Endothelial cell of umbilical vein (primary cell): ENCODE results near the gene LIMA1. TPM values are rescaled to one million over a fixed set of nuclear protein-coding genes. Genes with fewer than 3 reads are reported as not detected.

Source experiments
- BruUV-seq: library from RNA; stranded (reverse); fragments of 400-500 nt; replicated peaks from 2 replicates; lab custom pipeline; 2021; lab: Mats Ljungman, UMichigan
- CTCF ChIA-PET: fragments of 300-600, 350-600 bp; sonication (Branson Sonifier 250); formaldehyde crosslinking; loops from one replicate; lab custom pipeline; 2021; ENCODE audit warnings: antibody characterized with exemption, inconsistent platforms; lab: Charles Lee
- POLR2A ChIA-PET: fragments of 300-600, 350-600 bp; sonication (Branson Sonifier 250); formaldehyde crosslinking; loops from one replicate; lab custom pipeline; 2021; ENCODE audit warnings: antibody characterized with exemption, inconsistent platforms; lab: Charles Lee
- DNase-seq: peaks from one replicate; pipeline ENCODE4 v3.0.0-alpha.2; 2011; ENCODE audit warnings: low read depth, low spot score
- FAIRE-seq: peaks from 2 replicates; lab custom pipeline; 2011; peaks lifted over from hg19 to GRCh38; lab: Jason Lieb, UNC
- H2AFZ ChIP-seq: 2 replicates; pipeline ENCODE4 v1.6.0; 2012; ENCODE audit warnings: low read depth, low read length, control low read depth, inconsistent platforms
- H3K27ac ChIP-seq: 2 replicates; pipeline ENCODE4 v1.5.1; 2011; ENCODE audit warnings: low read depth, mild to moderate bottlenecking, control low read depth, low read length, moderate library complexity; ENCODE audit not compliant: insufficient read depth
- H3K27me3 ChIP-seq, 2 experiments: 2 replicates each; pipeline versions ENCODE4 v1.6.0 to v1.6.1; 2011; ENCODE audit warnings: low read length in 2 of 2, mixed read lengths in 1 of 2; ENCODE audit not compliant: control insufficient read depth in 2 of 2, insufficient read depth in 2 of 2
- H3K36me3 ChIP-seq, 2 experiments: 2 replicates in 1 of 2; 3 replicates in 1 of 2; pipeline ENCODE4 v1.5.1; 2011; ENCODE audit warnings: low read length in 2 of 2, mild to moderate bottlenecking in 1 of 2, moderate library complexity in 1 of 2; ENCODE audit not compliant: control insufficient read depth in 2 of 2, insufficient read depth in 2 of 2; ENCODE audit errors: extremely low read depth in 1 of 2
- H3K4me1 ChIP-seq: 3 replicates; pipeline ENCODE4 v1.5.1; 2011; ENCODE audit warnings: mild to moderate bottlenecking, low read length; ENCODE audit not compliant: control insufficient read depth, insufficient read depth; ENCODE audit errors: extremely low read depth
- H3K4me2 ChIP-seq: 2 replicates; pipeline ENCODE4 v1.6.1; 2011; ENCODE audit warnings: low read length, control low read depth, mixed read lengths; ENCODE audit not compliant: insufficient read depth
- H3K4me3 ChIP-seq, 3 experiments: fragments of 200-600 bp in 1 of 3; sonication (generic), shearing (Covaris generic) in 1 of 3; replicated peaks in 1 of 3; 2 replicates each; pipeline ENCODE4 v1.5.1; 2011 to 2016; ENCODE audit warnings: control low read depth in 3 of 3, low read length in 3 of 3, mild to moderate bottlenecking in 2 of 3, inconsistent platforms in 1 of 3, low read depth in 1 of 3, moderate library complexity in 1 of 3; ENCODE audit not compliant: insufficient read depth in 1 of 3
- H3K79me2 ChIP-seq: 2 replicates; pipeline ENCODE4 v1.6.0; 2012; ENCODE audit warnings: low read length, inconsistent platforms; ENCODE audit not compliant: control insufficient read depth, insufficient read depth
- H3K9ac ChIP-seq: replicated peaks from 2 replicates; pipeline ENCODE3; 2011; ENCODE audit warnings: low read length, control low read depth; ENCODE audit not compliant: insufficient read depth; ENCODE audit errors: extremely low read depth
- H3K9me1 ChIP-seq: replicated peaks from 3 replicates; pipeline ENCODE4 v1.6.0; 2011; ENCODE audit warnings: mild to moderate bottlenecking, low read length; ENCODE audit not compliant: control insufficient read depth, insufficient read depth; ENCODE audit errors: extremely low read depth
- H3K9me3 ChIP-seq: replicated peaks from 2 replicates; pipeline ENCODE4 v1.5.1; 2012; ENCODE audit warnings: low read length, inconsistent platforms; ENCODE audit not compliant: control insufficient read depth, insufficient read depth
- H4K20me1 ChIP-seq: replicated peaks from 2 replicates; pipeline ENCODE3; 2011; ENCODE audit warnings: mild to moderate bottlenecking, low read length; ENCODE audit not compliant: control insufficient read depth, insufficient read depth; ENCODE audit errors: extremely low read depth
- CTCF ChIP-seq, 2 donors: IDR thresholded peaks; 1 replicate in 1 of 2; 2 replicates in 1 of 2; pipeline ENCODE4 v1.5.1; 2011; ENCODE audit warnings: low read length in 2 of 2, mild to moderate bottlenecking in 2 of 2, moderate library complexity in 2 of 2, control low read depth in 1 of 2, inconsistent platforms in 1 of 2, low read depth in 1 of 2; ENCODE audit not compliant: insufficient read depth in 1 of 2; ENCODE audit errors: extremely low read depth in 1 of 2
- EZH2 ChIP-seq: IDR thresholded peaks from 2 replicates; pipeline ENCODE4 v1.6.1; 2012; ENCODE audit warnings: borderline replicate concordance, low read depth, mild to moderate bottlenecking, moderate library complexity, low read length, inconsistent platforms; ENCODE audit not compliant: severe bottlenecking
- FOS ChIP-seq: IDR thresholded peaks from 2 replicates; pipeline ENCODE4 v1.6.1; 2011; ENCODE audit warnings: mild to moderate bottlenecking, low read length, moderate library complexity, borderline replicate concordance; ENCODE audit not compliant: insufficient read depth
- GATA2 ChIP-seq: IDR thresholded peaks from 2 replicates; pipeline ENCODE4 v1.7.0; 2011; ENCODE audit warnings: low read depth, mild to moderate bottlenecking, moderate library complexity, mixed read lengths, low read length; ENCODE audit not compliant: insufficient read length, insufficient read depth
- JUN ChIP-seq: IDR thresholded peaks from 2 replicates; pipeline ENCODE4 v1.6.1; 2011; ENCODE audit warnings: borderline replicate concordance, low read depth; ENCODE audit not compliant: insufficient read length, insufficient read depth
- MAX ChIP-seq: IDR thresholded peaks from 2 replicates; pipeline ENCODE4 v1.6.1; 2011; ENCODE audit not compliant: insufficient read depth, insufficient read length
- MYC ChIP-seq: IDR thresholded peaks from one replicate; pipeline ENCODE4 v1.6.1; 2011; ENCODE audit warnings: mild to moderate bottlenecking, low read depth, low read length
- POLR2A ChIP-seq: IDR thresholded peaks from 2 replicates; pipeline ENCODE4 v1.6.1; 2012; ENCODE audit warnings: low read depth, mild to moderate bottlenecking, control low read depth, low read length
- POLR2AphosphoS5 ChIP-seq: IDR thresholded peaks from 2 replicates; pipeline ENCODE4 v1.6.1; 2012; ENCODE audit warnings: low read depth, mild to moderate bottlenecking, control low read depth, low read length, moderate library complexity; ENCODE audit not compliant: insufficient read depth
- dilution Hi-C: fragments of 300-500 bp; cut with MboI; formaldehyde crosslinking; loops from one replicate; pipeline ENCODE4 v1.15.0; 2019; ENCODE audit warnings: low sequenced_read_pairs; ENCODE audit not compliant: extremely low pct_ligation_motif_present
- intact Hi-C: fragments of 100-400 bp; cut with micrococcal nuclease; formaldehyde crosslinking; loops from one replicate; pipeline ENCODE4 v1.10.0; 2022
- polyA plus RNA-seq, 4 experiments: library from polyadenylated mRNA; depleted of rRNA in 3 of 4; stranded (reverse) in 3 of 4; unstranded in 1 of 4; fragments of >200 nt; gene quantifications; 2 replicates each; pipeline versions ENCODE4 v1.2.1 to v1.2.3, GENCODE V29; 2011 to 2012; ENCODE audit warnings: missing spikeins in 1 of 4
- total RNA-seq: library from RNA; stranded (reverse); gene quantifications from 2 replicates; pipeline ENCODE4 v1.2.3, GENCODE V29; 2021

Gene LIMA1
- total and polyA plus RNA-seq, 2 donors (not counting 3 experiments of a cell fraction or from before 2014, with no cell fraction given) = 35.0 to 87.3 TPM

DNA sequence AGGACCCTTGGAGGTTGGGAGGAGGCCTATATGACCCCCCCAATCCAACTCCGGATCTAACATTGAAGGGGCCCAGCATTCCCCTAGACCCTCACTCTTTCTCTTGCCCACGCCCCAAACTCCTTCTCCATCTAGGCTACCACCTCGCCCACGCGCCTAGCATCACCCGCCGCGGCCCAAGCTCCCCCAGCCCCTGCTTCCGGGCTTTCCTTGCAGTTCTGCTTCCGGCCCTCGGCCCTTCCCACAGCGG, 116.6 kb downstream of the LIMA1 start:
- Histone ChIP-seq H3K79me2 (peaks cover 41% of the 10 kb centered on the region), H4K20me1 (no peaks in the 10 kb centered on the region), H3K9ac (peak overlapping the region; percentile 79), H3K9me1 (no peaks in the 10 kb centered on the region), H3K27ac (peak overlapping the region; percentile 60), H3K4me3 (peak overlapping the region; percentile 92 to 98 (median 93)), H3K36me3 (no peaks in the 10 kb centered on the region), H2AFZ (peak overlapping the region; percentile 58), H3K4me2 (peak overlapping the region; percentile 97), H3K27me3 (no peaks in the 10 kb centered on the region), H3K4me1 (peaks cover 7% of the 10 kb centered on the region), H3K9me3 (no peaks in the 10 kb centered on the region)
- ChIA-PET CTCF (interaction anchor here (1.0 to 2.6 kb wide), 9 partner anchors 9 to 148 kb away, joined by 3 to 33 read pairs (median 4); partner anchors contain the start of gene COX14), POLR2A (interaction anchor here (0.6 to 2.0 kb wide), 7 partner anchors 24 to 1721 kb away, joined by 3 to 20 read pairs (median 5); partner anchors contain the start of genes ANKRD33, COX14 and SMARCD1)
- no peak for DNase-seq
- dilution Hi-C loops = no loop called here
- FAIRE-seq = no peak
- TF ChIP-seq POLR2A (no peak), CTCF (IDR thresholded peaks at IDR 0.05; ENCODE audit: extremely low read depth in 1 of 2, insufficient read depth in 1 of 2, low read depth in 1 of 2, low read length in 2 of 2) (no peak), MYC (no peak), JUN (no peak), GATA2 (no peak), EZH2 (no peak), POLR2AphosphoS5 (no peak), MAX (no peak), FOS (no peak)
- intact Hi-C loops = loop anchor here (1.0 to 2.0 kb wide), 2 partner anchors 54 to 92 kb away; partner anchors contain the start of gene COX14
- no TSS peak for BruUV-seq
